ENCODE data around the gene HOXA9. TPM values are rescaled to one million over a fixed set of nuclear protein-coding genes. Genes with fewer than 3 reads are reported as not detected.

Gene HOXA9
- total RNA-seq, 1 donor from 2014 or later = not detected

DNA sequence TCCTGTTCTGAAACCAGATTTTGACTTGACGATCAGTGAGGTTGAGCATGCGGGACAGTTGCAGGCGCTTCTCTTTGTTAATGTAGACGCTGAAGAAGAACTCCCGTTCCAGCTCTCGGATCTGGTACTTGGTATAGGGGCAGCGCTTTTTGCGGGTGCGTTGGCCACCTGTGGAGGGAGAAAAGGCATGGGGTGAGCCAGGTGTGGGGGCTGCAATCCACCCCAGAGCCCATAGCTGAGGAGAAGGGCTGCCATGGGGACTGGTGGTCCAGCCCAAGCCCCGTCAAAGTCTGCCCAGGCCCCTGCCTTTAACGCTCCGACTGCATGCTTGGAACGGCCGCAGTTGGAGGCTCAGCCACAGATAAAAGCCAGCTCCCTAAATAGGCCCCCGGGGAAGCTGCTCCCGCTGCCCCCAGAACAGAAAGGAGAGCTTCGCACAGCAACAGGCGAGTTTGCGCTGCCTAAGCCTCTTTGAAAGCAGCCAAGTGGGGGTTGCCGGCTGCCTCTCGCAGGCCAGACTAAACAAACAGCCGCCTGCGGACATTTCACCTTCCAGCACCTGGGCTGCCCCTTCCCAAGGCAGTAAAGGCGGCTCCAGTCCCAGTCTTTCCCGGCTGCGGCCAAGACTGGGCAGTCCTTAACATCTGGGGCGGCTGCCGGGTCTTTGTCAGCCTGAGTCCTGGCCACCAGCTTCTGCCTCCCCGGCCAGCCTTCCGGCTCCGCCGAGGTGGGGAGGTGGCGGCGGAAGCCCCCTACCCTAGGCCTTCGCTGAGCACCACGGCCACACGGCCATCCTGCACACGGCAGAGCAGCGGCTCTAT is 17.7 kb upstream of the HOXA9 start:
- DNase-seq (ENCODE audit: low read depth) (no peak), FAIRE-seq (no peak)
- H3K27me3 ChIP-seq (ENCODE audit: control insufficient read depth, insufficient read depth, low read length) = peaks cover 73% of the 10 kb centered on the region
- TF ChIP-seq, protein P1, sequence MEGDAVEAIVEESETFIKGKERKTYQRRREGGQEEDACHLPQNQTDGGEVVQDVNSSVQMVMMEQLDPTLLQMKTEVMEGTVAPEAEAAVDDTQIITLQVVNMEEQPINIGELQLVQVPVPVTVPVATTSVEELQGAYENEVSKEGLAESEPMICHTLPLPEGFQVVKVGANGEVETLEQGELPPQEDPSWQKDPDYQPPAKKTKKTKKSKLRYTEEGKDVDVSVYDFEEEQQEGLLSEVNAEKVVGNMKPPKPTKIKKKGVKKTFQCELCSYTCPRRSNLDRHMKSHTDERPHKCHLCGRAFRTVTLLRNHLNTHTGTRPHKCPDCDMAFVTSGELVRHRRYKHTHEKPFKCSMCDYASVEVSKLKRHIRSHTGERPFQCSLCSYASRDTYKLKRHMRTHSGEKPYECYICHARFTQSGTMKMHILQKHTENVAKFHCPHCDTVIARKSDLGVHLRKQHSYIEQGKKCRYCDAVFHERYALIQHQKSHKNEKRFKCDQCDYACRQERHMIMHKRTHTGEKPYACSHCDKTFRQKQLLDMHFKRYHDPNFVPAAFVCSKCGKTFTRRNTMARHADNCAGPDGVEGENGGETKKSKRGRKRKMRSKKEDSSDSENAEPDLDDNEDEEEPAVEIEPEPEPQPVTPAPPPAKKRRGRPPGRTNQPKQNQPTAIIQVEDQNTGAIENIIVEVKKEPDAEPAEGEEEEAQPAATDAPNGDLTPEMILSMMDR (IDR thresholded peaks at IDR 0.05; ENCODE audit: insufficient read depth, low read length, severe bottlenecking) = no peak
- H3K36me3 ChIP-seq (ENCODE audit: control insufficient read depth, insufficient read depth, low read length) = no peaks in the 10 kb centered on the region
- no peak overlapping the region for H3K4me3 ChIP-seq (ENCODE audit: low read depth, low read length)

DNA sequence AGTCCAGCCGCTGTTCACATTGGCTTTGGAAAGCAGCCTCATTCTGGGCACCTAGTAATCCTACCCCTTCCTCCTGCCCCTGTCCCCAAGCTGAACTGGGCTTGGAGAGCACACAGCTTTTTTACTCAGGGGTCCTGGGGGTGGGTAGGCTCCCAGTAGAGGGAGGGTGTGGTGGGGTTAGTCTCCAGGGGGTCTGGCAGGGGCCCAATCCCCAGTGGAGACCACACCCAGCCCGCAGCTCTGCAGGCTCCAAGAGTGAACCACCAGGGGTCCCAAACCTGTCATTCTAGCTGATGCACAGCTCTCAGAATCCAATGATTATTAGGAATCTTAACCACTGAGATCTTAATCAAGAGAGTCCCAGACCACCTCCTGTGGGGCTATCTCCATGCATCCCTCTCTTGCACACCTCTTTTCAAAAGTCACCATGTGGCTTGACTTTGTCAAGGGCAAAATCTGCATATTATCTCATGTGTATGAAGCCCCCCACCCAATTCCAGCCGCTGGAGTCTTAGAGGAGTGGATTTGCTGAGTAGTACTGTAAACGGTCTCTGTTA is 17.0 kb upstream of the HOXA9 start:
- Histone ChIP-seq H3K4me3 (ENCODE audit: low read depth, low read length) (no peak overlapping the region), H3K27me3 (ENCODE audit: control insufficient read depth, insufficient read depth, low read length) (peaks cover 67% of the 10 kb centered on the region), H3K36me3 (ENCODE audit: control insufficient read depth, insufficient read depth, low read length) (no peaks in the 10 kb centered on the region)
- TF ChIP-seq, protein P1 (IDR thresholded peaks at IDR 0.05; ENCODE audit: insufficient read depth, low read length, severe bottlenecking) = no peak
- DNase-seq (ENCODE audit: low read depth) = no peak
- FAIRE-seq = no peak

DNA sequence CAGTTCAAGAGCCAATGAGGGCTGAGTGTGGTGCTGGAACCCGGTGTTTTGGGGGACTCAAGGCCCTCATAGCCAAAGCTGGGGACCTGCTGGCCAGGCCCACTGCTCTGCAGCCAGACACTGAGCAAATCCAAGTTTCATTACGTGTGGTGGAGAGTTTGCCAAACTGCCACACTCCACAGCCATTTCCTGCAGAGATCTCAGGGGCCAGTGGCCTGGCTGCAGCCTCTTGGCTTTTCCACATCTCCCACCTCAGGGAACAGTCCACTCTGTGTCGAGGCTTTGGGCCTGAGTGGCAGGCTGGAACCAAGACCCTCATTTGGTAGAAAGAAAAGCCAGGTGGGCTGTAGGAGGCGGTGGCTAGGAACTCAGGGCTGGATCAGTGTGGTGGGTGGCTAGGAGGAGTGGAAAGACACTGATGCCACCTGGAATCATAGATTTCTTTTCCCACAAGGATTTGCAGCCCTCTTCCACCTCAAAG is 16.5 kb upstream of the HOXA9 start:
- H3K4me3 ChIP-seq (ENCODE audit: low read depth, low read length) = no peak overlapping the region
- H3K36me3 ChIP-seq (ENCODE audit: control insufficient read depth, insufficient read depth, low read length) = no peaks in the 10 kb centered on the region
- DNase-seq (ENCODE audit: low read depth) (no peak), FAIRE-seq (no peak)
- H3K27me3 ChIP-seq (ENCODE audit: control insufficient read depth, insufficient read depth, low read length) = peaks cover 69% of the 10 kb centered on the region
- TF ChIP-seq, protein P1 (IDR thresholded peaks at IDR 0.05; ENCODE audit: insufficient read depth, low read length, severe bottlenecking) = no peak

DNA sequence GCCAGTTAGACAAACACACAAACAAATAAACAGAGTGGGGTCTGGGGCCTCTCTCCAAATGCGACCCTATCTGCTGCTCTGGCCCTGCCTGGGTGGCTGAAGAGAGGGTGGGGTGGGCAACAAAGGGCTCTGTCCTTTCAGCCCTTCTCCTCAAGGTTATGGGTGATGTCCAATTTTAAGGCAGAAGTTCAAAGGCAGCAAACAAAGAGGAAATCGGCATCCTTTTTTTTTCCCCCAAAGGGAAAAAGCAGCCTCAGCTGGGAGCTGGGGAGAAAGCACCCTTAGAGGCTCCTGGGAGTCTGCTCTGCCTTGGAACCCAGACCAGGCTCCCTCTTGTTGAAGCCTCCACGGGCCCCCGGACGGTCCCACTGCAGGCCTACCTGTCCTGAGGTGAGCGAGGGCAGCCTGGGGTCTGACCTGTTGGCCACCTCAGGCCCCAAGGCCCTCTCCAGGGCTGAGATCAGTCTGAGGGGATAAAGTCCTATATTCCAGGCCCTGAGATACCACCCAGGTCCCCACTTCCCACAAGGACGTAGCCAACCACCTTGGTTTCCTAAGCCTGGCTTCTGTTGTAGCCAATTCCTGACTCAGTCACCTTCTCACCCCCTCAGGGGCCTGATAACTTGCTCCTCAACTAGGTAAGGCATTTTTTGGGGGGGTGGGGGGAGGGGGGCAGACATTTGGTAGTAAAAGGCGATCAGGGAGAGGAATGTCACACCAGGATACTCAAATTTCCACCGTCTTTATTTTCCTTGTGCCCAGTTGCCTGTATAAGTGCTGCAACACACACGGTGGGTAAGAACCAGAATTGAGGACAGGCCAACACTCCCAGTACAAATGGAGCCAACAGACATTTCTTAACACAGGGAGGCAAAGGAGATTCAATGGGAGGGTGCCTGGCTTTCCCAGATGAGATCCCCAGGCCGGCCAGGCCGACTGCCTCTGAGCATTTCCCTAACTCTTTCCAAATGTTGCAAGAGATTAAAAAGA is 15.4 kb upstream of the HOXA9 start:
- H3K4me3 ChIP-seq (ENCODE audit: low read depth, low read length) = no peak overlapping the region
- no peak for FAIRE-seq
- H3K27me3 ChIP-seq (ENCODE audit: control insufficient read depth, insufficient read depth, low read length) = peaks cover 68% of the 10 kb centered on the region
- no peaks in the 10 kb centered on the region for H3K36me3 ChIP-seq (ENCODE audit: control insufficient read depth, insufficient read depth, low read length)
- DNase-seq (ENCODE audit: low read depth) = no peak
- TF ChIP-seq, protein P1 (IDR thresholded peaks at IDR 0.05; ENCODE audit: insufficient read depth, low read length, severe bottlenecking) = no peak

DNA sequence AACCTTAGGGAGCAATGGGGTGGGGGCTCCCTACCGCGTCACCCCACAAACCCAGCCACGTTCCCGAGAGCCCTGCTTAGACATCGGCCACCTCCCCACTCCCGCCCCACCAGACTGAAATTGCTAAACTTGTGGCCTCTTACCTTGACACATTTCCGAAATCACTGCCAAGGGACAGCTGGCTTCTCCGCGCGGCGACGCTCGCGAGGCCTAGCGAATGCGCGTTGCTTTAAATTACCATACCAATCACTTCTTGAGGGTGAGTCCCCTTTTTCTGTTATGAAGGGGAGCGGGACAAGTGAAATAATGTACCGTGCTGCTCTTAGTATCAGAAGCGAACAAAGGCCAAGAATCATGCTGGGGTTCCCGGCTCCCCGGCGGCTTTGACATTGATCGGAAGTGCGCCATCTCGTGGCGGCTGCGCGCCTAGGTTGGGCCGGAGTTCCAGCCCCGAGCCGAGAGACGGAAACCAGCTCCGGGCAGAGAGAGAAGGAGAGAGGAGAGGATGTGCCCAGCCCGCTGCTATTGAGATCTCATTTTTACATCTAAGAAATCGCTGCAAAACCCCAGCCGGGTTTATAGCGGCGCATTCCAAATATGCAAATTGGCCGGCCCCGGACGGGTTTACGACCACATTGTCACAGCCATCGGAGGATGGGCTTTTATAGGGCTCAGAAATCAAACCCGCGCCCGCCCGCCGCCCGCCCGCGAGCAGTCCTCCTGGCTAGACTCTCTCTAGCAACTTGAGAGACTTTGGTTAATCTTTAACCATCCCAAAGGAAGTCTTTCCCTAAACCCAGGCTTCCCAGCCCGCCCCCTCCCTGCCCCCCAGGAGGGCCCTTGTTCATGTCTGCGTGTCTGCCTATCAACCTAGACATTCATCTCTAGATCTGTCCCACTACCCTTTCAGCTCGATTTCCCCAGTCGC is 14.4 kb upstream of the HOXA9 start:
- DNase-seq (ENCODE audit: low read depth) (no peak), FAIRE-seq (no peak)
- Histone ChIP-seq H3K4me3 (ENCODE audit: low read depth, low read length) (no peak overlapping the region), H3K36me3 (ENCODE audit: control insufficient read depth, insufficient read depth, low read length) (no peaks in the 10 kb centered on the region), H3K27me3 (ENCODE audit: control insufficient read depth, insufficient read depth, low read length) (peaks cover 68% of the 10 kb centered on the region)
- TF ChIP-seq, protein P1 (IDR thresholded peaks at IDR 0.05; ENCODE audit: insufficient read depth, low read length, severe bottlenecking) = peak; percentile 82

Measured in bronchial epithelial cell (primary cell).